IPS-11a (cell line): ENCODE measurements around the gene DNM1.
A peak's percentile ranks its signal among the peaks of the same experiment; 100 is the strongest.

Experiments used
- H3K4me3 ChIP-seq: one replicate; pipeline ENCODE4 v1.5.1; 2013; ENCODE audit warnings: low read depth, low read length, control low read depth

The DNM1 gene

DNA sequence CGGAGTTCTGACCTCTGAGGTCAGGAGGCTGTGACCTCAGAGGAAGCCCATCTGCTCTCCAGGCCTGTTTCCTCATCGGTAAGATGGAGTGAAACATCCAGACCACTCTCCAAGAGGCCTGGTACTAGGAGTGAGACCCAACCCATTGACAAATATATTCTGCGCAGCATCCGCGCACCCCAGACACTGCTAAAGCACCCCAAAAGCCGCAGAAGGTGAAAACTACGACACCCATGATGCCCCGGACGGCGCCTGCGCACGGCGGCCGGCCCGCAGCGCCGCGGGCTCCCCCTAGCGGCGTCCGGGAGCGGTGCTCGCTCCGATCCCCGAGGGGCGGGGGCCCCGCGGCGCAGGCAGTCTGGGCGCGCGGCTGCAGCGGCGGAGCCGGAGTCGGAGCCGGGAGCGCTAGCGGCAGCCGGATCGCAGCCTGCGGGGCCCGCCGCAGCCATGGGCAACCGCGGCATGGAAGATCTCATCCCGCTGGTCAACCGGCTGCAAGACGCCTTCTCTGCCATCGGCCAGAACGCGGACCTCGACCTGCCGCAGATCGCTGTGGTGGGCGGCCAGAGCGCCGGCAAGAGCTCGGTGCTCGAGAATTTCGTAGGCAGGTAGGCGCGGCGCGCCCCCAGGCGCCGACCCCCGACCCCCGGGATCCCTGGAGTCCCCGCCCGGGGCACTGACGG is at the start of gene DNM1:
Gene DNM1 (plus strand): TSS at position 356 of the 683 bp plus-strand sequence. CDS start 92 bp downstream, at position 448.
- H3K4me3 ChIP-seq: peak within 1 kb of the TSS; percentile 69

- H3K4me3 ChIP-seq: no peak overlapping the region
These were observed 49.1 kb upstream of the DNM1 start for GRCh38 chr9:128153947-128154695.

DNA sequence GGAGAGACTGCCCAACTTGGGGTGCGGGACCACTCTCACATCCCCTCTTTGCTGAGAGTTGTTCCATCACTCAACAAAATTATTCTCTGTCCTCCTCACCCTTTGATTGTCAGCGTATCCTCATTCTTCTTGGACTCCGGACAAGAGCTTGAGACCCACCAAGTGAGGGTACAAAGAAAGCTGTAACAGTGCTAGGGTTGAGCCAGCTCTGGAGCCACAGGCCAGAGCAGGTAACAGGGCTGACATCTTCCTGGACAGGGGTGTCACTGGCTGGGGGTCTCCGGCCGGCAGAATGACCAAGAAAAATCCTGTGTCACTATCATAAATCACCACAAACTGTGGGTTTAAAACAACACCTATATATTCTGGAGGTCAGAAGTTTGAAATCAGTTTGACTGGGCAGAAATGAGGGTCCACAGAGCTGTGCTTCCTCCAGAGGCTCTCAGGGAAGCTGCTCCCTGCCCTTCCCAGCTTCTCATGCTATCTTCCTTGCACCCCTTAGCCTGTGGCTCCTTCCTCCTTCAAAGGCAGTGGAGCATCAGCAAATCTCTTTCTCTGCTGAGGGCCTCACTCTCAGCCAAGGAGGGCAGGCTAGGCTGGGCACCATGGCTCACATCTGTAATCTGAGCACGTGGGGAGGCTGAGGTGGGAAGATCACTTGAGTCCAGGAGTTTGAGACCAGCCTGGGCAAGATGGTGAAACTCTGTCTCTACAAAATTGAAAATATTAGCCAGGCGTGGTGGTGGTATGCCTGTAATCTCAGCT is 47.3 kb upstream of the DNM1 start:
- H3K4me3 ChIP-seq: no peak overlapping the region

GRCh38 chr9:128159522-128159783 is 43.7 kb upstream of the DNM1 start:
- peak overlapping the region; percentile 43 for H3K4me3 ChIP-seq

DNA sequence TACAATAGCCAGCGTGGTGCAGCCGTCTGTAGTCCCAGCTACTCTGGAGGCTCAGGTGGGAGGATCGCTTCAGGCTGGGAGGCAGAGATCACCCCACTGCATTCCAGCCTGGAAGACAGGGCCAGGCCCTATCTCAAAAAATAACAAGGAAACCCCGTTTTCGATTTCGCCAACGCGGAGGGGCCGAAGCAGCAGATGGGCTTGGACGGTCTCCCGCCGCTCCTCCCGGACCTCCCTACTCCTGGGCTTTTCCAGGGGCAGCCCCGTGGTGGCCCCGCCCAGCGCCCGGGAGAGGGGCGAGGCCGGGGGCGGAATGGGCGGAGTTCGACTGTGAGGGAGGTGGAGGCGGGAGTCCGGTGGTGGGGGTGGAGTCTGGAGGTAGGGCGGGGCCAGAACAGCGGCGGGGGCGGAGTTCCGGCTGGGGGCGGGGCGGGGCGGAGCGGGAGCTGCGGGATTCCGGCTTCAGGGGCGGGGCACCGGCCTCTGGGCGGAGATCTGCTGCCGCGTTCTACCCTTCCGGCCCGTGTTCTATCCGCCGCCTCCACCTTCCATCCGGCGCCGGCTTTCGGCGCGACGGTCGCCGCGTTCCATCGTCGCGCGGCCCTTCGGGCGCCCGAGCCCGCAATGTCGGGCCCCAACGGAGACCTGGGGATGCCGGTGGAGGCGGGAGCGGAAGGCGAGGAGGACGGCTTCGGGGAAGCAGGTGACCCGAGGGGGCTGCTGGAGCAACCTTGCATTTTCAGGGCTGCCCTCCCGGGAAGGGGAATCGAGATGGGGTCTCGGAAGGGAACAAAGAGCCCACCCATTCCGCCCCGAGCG is 43.2 kb upstream of the DNM1 start, which contains the start of gene BBLN:
Gene BBLN (plus strand): TSS at position 482 of the 819 bp plus-strand sequence. CDS start 143 bp downstream, at position 625.
- H3K4me3 ChIP-seq: peak within 1 kb of the TSS; percentile 74

- H3K4me3 ChIP-seq: peak overlapping the region; percentile 74
These were observed 42.6 kb upstream of the DNM1 start for GRCh38 chr9:128160603-128160987.

DNA sequence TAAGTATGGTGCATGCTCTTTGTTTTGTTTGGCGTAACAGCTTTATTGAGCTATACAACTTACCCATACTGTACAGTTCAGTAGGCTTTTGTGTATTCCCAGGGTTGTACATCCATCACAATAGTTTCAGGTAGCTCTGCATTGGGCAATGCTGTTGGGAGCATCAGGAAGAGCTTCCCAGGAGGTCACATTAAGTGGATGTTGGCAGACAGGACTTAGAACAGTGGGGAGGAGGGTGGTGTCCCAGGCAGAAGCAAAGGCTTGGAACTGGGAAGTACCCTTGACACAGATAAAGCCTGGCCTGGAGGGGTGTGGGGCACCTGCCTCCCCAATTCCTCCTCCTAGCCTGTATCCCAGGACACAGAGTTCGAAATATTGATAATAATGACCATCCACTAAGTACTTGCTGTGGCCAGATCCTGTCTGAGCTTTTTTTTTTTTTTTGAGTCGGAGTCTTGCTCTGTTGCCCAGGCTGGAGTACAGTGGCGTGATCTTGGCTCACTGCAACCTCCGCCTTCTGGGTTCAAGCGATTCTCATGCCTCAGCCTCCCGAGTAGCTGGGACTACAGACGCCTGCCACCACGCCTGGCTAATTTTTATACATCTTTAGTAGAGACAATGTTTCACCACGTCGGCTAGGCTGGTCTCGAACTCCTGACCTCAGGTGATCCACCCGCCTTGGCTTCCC is 41.8 kb upstream of the DNM1 start:
- H3K4me3 ChIP-seq: peak overlapping the region; percentile 74

DNA sequence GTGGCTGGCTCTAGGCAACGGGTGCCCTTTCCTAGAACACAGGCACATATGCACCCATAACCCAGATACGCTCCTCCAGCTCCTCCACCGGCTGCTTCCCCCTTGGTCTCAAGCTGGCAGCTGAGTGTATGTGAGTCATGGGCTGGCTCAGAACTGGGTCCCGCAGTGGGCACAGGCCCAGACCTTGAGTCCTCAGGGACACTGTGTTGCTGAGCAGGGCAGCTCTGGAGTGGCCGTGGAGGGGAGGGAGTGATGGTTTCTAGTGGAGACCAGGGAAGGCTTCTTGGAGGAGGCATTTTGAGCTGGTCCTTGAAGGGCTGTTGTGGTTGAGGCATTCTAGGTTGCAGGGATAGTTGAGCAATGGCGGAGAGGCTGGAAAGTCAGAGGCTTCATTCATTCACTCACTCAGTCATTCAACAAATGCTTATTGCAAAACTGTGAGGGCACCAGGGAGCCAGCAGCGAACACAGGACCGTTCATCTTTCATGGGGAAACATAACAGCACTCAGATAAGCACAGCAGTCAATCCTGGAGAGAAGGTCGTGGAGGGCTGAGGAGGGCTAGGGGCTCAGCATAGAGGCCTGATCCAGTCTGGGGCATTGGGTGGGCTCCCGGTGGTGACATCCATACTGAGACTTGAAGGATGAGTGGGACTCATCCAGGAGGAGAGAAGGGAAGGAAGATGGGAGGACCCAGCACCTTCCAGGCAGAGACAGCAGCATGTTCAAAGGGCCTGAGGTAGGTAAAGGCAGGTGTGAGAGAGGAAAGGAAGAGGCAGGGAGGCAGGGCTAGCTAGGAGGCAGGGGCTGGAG is 40.8 kb upstream of the DNM1 start:
- no peak overlapping the region for H3K4me3 ChIP-seq

GRCh38 chr9:128163027-128163515 is 40.1 kb upstream of the DNM1 start:
- H3K4me3 ChIP-seq: no peak overlapping the region

- H3K4me3 ChIP-seq: no peak overlapping the region
These were observed 39.5 kb upstream of the DNM1 start for GRCh38 chr9:128163523-128164306.

- no peak overlapping the region for H3K4me3 ChIP-seq
These were observed 38.8 kb upstream of the DNM1 start for GRCh38 chr9:128164307-128164885.

GRCh38 chr9:128166169-128166568 is 37.0 kb upstream of the DNM1 start:
- H3K4me3 ChIP-seq: no peak overlapping the region

DNA sequence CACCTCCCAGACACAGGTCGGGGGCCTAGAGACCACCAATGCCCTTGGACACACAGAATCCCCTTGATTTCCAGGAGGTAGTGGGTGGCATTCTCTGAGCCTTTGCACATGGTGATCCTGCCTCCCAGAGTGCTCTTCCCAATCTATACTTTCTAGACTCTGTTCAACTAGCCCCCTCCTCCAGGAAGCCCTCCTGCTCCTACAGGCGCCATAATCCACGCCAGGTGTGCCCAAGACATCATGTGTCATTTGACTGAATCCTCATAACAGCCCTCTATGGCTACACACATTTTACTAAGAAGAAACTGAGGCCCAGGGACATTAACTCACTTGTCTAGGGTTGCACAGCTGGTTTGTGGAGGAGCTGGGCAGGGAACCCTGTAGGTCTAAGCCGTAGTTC is 36.0 kb upstream of the DNM1 start:
- H3K4me3 ChIP-seq: no peak overlapping the region

DNA sequence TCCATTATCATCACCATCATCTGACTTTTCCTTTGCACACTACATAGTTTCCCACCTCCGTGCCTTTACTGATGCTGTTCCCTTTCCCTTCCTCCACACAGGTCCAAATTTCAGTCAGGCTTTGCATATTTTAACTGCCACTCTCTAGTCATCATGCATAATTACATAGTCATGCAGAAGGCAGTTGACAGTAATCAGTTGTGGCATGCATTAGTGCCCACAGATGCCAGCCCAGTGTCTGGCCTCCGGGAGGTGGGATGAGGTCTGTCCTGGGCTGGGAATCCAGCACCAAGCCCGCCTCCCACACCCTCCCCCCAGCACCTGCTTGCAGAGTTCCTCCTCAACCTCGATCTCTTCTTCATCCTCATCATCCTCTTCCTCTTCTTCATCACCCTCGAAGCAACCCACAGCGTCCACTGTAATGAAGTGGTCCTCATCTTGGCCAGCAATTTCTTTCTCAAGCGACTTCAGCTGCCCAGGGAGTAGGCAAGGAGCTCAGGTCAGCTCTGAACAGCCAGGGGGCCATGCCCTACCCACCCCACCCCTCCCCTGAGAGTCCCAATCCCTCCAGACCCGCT is 34.4 kb upstream of the DNM1 start:
- no peak overlapping the region for H3K4me3 ChIP-seq

DNA sequence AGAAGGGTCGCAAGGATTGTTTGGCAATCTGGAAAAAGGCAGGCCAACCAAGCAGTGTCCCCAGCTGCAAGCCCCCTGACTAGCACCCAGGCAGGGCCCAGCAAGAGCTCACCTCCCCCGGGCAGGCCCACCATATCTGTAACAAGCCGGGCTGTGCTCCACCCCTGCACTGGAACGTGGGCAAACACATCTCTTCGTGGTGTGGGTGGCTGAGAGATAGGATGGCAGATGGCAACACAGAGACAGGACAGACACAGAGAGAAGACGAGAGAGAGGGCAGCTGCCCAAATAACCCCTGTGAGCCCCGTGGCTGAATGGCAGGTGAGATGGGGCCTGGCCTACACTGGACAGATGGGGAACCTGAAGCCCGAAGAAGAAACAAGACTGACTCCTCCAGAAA is 33.7 kb upstream of the DNM1 start:
- H3K4me3 ChIP-seq: no peak overlapping the region

GRCh38 chr9:128169925-128170324 is 33.3 kb upstream of the DNM1 start:
- H3K4me3 ChIP-seq: no peak overlapping the region

- no peak overlapping the region for H3K4me3 ChIP-seq
These were observed 29.1 kb upstream of the DNM1 start for GRCh38 chr9:128174062-128174461.

GRCh38 chr9:128175102-128175563 is 28.0 kb upstream of the DNM1 start:
- no peak overlapping the region for H3K4me3 ChIP-seq
